T47D (cell line): ENCODE measurements around the gene TEFM.
"Not testable (repeated sequence)": the region's sequence is repeated elsewhere in the genome, so short reads cannot be mapped to it uniquely, and the experiment has no call there.

Source experiments
- DNase-seq, 2 experiments: peaks; one replicate each; pipeline versions ENCODE4 v3.0.0 to v3.0.0-alpha.2; 2011 to 2012; ENCODE audit warnings: low read depth in 1 of 2, low spot score in 1 of 2
- JUND ChIP-seq: IDR thresholded peaks from 2 replicates; pipeline ENCODE4 v1.6.1; 2012; ENCODE audit warnings: low read depth
- in situ Hi-C: cut with HindIII; loops from 2 replicates; pipeline ENCODE4 v1.10.0; 2016; ENCODE audit warnings: low sequenced_read_pairs, low pct_unique_long_range_greater_than_20kb

The TEFM gene

DNA sequence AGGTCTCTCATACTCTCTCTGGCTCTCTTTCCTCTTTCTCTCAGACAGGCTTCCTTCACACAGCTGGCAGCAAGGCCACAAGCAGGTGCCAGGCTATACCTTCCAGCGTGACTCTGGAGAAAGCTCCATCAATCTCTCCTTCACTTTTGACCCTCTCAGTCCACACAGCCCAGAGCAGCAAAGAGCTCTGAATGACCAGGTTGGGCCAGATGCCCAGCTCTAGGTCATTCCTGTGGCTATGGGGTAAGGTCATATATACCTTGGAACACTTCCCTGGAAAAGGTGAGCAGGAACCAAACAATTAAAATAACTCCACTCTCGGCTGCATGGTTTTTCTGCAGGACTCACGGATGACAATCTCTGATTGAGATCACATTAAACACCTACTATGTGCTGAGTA is 24.5 kb upstream of the TEFM start:
- in situ Hi-C loops = no loop called here
- peak in 1 of 2 experiments; percentile 85 for DNase-seq
- TF ChIP-seq JUND = no peak

DNA sequence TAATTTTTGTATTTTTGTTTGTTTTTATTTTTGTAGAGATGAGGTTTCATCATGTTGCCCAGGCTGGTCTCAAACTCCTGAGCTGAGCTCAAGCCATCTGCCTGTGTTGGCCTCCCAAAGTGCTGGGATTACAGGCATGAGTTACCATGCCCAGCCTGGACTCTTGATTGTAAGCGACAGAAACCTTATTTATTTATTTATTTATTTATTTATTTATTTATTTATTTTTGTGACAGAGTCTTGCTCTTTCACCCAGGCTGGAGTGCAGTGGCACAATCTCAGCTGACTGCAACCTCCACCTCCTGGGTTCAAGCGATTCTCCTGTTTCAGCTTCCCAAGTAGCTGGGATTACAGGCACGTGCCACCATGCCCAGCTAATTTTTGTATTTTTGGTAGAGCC is 23.8 kb upstream of the TEFM start:
- in situ Hi-C loops, DNase-seq: not testable (repeated sequence)

DNA sequence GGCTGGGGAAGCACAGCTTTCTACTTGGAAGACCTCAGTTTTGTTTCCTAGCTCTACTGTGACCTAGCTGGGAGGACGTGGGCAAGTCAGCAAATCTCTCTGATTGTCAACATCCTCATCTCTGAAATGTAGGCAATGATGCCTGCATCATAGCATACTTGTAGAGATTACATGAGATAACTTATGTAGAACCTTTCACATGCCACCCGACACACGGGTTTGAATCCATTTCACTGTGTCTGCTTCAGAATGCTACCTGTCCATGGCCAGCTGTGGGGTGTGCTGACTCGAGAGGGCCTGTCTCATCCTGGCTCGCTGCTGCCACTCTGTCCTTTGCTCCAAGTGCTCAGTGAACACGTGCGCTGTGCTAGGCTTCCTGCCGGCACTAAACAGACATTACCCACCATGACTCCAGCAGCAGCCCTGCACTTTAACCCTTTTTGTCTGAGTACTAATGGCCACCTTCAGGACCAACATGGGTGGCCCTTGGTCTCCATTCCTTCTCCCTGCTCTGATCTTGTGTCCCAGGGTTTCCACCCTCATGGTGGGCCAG is 23.1 kb upstream of the TEFM start:
- in situ Hi-C loops = no loop called here
- DNase-seq = no peak

DNA sequence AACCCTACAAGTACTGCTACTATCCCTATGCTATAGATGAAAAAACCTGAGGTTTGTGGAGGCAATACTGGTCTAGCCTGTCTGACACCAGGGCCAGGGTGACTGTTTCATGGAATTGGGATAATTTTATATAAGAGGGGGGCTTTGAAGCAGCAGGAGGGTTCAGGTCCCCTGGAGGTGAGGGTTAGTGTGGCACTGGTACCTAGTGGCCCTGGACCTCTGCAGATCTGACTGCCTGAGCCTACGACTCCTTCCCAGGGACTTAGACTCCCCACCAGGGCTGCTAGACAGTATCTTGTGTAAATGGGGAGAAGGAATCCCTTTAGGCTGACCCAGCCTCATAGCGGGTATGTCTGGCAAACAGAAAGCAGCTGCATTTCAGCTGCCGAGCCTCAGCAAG is 22.5 kb upstream of the TEFM start:
- in situ Hi-C loops = no loop called here
- no peak for TF ChIP-seq JUND
- DNase-seq = no peak

More for the DNA sequence above, 23.1 kb upstream of the TEFM start:
- TF ChIP-seq JUND = no peak

DNA sequence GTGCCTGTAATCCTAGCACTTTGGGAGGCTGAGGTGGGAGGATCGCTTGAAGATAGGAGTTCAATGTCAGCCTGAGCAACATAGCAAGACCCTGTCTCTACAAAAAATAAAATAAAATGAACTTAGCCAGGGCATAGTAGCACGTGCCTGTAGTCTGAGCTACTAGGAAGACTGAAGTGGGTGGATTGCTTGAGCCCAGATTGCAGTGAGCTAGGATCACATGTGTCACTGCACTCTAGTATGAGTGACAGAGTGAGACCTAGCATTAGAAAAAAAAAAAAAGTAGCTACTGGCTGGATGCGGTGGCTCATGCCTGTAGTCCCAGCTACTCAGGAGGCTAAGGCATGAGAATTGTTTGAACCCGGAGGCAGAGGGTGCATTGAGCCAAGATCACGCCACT is 21.7 kb upstream of the TEFM start:
- TF ChIP-seq JUND = no peak
- in situ Hi-C loops = no loop called here
- DNase-seq = no peak

DNA sequence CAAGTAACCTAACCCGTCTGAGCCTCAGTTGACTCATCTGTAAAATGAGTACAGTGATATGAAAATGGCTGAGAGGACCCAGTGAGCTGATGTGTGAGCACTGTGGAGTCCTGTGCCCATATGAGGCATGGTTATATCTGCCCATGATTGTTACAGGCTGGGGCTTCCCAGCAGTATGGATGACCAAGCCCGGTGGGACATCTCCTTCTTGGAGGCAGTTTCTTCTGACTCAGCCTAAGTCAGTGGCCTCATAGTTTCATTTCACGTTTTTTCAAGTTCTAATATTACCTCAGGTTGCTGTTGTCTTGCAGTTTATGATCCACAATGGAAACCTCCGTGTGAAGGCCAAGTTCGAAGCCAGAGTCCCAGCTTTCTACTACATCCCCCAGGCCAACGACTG is 20.5 kb upstream of the TEFM start:
- no peak for TF ChIP-seq JUND
- no peak for DNase-seq
- in situ Hi-C loops = no loop called here

DNA sequence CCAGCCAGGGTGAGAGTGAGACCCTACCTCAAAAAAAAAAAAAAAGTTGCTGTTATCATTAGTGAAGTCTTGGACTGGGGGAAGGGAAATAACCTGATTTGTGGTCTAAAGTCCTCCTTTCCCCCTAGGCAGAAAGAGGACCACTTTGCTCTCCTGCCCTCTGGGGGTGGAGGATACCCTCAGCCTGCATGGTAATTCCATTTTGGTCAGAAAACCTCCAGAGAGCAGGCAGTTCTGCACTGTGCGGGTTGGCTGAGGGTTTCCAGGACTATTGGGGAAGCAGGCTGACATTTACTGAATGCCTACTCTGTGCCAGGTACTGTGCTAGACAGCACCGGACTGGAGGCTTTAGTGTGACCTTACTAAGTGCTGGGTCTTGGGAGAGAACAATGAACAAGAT is 18.3 kb upstream of the TEFM start:
- in situ Hi-C loops = no loop called here
- DNase-seq = no peak

DNA sequence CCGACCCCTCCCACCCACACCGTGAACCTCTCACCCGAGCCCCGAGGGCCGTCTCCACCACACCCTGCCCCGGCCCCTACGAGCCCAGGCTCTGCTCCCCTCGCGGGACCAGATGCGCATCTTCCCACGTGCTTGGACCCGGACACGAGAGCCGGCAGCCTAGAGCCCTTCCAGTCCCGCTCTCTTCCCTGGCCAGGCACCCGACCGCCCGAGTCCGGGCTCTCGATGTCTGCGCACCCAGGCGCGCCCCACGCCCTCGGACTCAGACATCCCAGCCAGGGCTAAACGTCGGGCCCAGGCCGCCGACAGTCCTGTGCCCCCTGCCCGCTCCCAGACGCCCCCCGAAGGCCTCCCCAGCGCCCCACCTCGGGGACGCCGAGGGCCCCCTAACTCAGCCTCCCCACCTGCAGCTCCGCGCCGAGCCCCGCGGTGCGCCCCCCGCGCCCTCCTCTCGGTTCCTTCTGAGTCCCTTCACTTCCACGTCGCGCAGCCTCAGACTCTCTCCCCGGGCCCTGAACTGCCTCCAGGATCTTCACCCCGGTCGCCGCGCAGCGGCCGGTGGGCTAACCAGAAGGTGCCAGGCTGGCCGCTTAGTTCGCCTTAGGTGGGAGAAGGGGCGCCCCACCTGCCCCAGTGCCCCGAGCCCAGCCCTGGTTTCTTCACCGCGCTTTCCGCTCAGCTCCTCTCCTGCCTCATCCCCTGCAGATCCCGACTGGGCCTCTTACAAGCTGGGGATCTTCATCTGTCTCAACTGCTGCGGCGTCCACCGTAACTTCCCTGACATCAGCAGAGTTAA is 16.4 kb upstream of the TEFM start:
- in situ Hi-C loops = no loop called here
- no peak for TF ChIP-seq JUND
- DNase-seq = peak in 1 of 2 experiments; percentile 28

More for the DNA sequence above, 18.3 kb upstream of the TEFM start:
- TF ChIP-seq JUND = no peak

DNA sequence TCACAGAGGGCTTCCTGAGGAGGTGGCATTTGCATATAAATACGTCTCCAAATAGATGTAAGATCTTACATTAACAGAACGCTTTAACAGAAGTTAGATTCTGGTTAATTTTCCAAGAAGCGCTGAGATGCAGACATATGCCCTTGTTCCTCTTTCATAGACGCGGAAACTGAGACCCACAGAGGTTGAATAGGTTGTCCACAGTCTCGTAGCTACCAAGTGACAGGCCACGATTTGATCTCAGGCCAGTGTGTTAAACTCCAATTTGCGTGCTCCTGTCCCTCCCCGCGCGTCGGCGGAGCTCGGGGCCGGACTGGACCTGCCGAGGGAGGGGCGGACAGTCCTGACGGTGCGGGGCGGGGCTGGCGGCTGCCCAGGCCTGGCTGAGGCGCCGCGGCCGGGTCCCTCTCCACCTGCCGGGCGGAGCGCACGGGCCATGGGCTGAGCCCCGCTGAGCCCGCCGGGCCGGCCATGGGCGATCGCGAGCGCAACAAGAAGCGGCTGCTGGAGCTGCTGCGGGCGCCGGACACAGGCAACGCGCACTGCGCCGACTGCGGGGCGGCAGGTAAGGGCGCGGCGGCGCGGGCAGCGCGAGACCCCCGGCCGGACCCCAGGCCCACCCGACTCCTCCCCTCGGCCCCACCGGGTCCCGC is 15.6 kb upstream of the TEFM start, which contains the start of gene ADAP2:
Gene ADAP2, plus strand, starts transcription at position 402 of the 653 bp plus-strand sequence. Its CDS starts 70 bp downstream, at position 472.
- DNase-seq = peak; percentile 80 to 83
- no peak for TF ChIP-seq JUND
- in situ Hi-C loops = no loop called here

GRCh38 chr17:30920683-30921543 is 14.9 kb upstream of the TEFM start:
- in situ Hi-C loops = no loop called here
- no peak for TF ChIP-seq JUND
- peak in 1 of 2 experiments; percentile 59 for DNase-seq

DNA sequence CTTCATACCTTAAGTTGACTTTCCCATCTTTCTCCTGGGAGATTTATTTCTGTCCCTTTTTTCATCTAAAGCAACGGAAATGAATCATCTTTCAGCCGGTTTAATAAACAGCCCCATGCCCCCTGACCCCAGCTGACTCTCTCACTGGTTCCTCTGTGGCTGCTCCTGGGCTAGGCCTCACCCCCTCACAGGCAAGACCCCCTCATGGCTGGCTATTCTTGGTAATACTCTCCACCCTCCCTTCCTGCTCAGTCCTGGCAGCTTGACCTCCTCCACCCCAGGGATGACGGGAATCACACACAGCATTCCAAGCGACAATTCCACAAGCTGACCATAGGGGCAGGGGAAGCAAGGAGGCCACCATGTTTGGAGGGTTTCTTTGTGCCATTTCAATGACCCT is 14.2 kb upstream of the TEFM start:
- DNase-seq = no peak
- in situ Hi-C loops = no loop called here
- TF ChIP-seq JUND = no peak

DNA sequence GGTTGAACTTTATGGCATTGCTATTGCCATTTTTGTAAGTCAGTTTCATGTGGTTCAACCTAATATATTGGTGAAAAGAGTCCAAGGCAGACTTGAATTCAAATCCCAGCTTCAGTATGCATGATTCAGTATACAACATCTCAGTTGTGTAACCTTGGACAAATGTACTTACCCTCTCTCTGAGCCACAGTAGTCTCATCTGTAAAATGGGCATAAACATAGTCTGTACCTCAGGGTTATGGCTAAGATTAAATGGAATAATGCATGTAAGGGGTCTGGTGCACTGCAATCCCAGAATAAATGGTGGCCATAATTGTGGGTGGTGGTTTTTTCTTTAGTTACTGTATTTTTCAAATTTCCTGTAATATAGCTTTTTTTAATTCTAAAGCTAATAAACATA is 11.0 kb upstream of the TEFM start:
- no peak for DNase-seq
- TF ChIP-seq JUND = no peak
- in situ Hi-C loops = no loop called here
